ENCODE data around the gene PPFIBP2.

The PPFIBP2 gene

GRCh38 chr11:7558046-7558445, 44.2 kb downstream of the PPFIBP2 start:
- DNase-seq, result no peak

GRCh38 chr11:7559398-7560283, 45.8 kb downstream of the PPFIBP2 start:
- no peak for DNase-seq

- no peak for DNase-seq
These were observed 47.8 kb downstream of the PPFIBP2 start for GRCh38 chr11:7561562-7561961.

GRCh38 chr11:7563281-7563680, 49.5 kb downstream of the PPFIBP2 start:
- no peak for DNase-seq

- no peak for DNase-seq
These were observed 51.0 kb downstream of the PPFIBP2 start for GRCh38 chr11:7564803-7565202.

- no peak for DNase-seq
These were observed 53.5 kb downstream of the PPFIBP2 start for GRCh38 chr11:7567311-7567710.

GRCh38 chr11:7569044-7569443, 55.2 kb downstream of the PPFIBP2 start:
- DNase-seq, result no peak

- no peak for DNase-seq
These were observed 56.4 kb downstream of the PPFIBP2 start for GRCh38 chr11:7570241-7570640.

- DNase-seq, result no peak
These were observed 57.2 kb downstream of the PPFIBP2 start for GRCh38 chr11:7570938-7571521.

GRCh38 chr11:7571640-7572000, 57.8 kb downstream of the PPFIBP2 start:
- no peak for DNase-seq

- no peak for DNase-seq
These were observed 58.4 kb downstream of the PPFIBP2 start for GRCh38 chr11:7572001-7572712.

GRCh38 chr11:7573193-7573557, 59.4 kb downstream of the PPFIBP2 start:
- no peak for DNase-seq

- DNase-seq, result no peak
These were observed 59.9 kb downstream of the PPFIBP2 start for GRCh38 chr11:7573558-7574296.

GRCh38 chr11:7574491-7575130, 60.8 kb downstream of the PPFIBP2 start:
- DNase-seq, result no peak

- DNase-seq, result no peak
These were observed 62.3 kb downstream of the PPFIBP2 start for GRCh38 chr11:7575841-7576725.

- no peak for DNase-seq
These were observed 63.0 kb downstream of the PPFIBP2 start for GRCh38 chr11:7576726-7577290.

GRCh38 chr11:7577291-7578190, 63.7 kb downstream of the PPFIBP2 start:
- no peak for DNase-seq

GRCh38 chr11:7578276-7578955, 64.6 kb downstream of the PPFIBP2 start:
- DNase-seq, result no peak

- DNase-seq, result no peak
These were observed 65.6 kb downstream of the PPFIBP2 start for GRCh38 chr11:7579361-7579791.
